AG04449 (cell line): Measurements from ENCODE around the gene RSPRY1.

Source experiments
- CTCF ChIA-PET: fragments of 350-600 bp; formaldehyde crosslinking; extraction: SDS; loops from one replicate; lab custom pipeline; 2021; ENCODE audit warnings: antibody characterized with exemption; lab: Yijun Ruan, JAX
- POLR2A ChIA-PET: fragments of 400-600, 350-600 bp; formaldehyde crosslinking; extraction: SDS; loops from one replicate; lab custom pipeline; 2020; ENCODE audit warnings: antibody characterized with exemption, inconsistent platforms; lab: Yijun Ruan, JAX
- DNase-seq: peaks from one replicate; pipeline ENCODE4 v3.0.0-alpha.2; 2010; ENCODE audit warnings: low read depth, low spot score
- H3K4me3 ChIP-seq: 2 replicates; pipeline ENCODE4 v1.5.1; 2011; ENCODE audit warnings: low read depth, mild to moderate bottlenecking, control low read depth, low read length
- CTCF ChIP-seq: IDR thresholded peaks from one replicate; pipeline ENCODE4 v1.5.1; 2011; ENCODE audit warnings: mild to moderate bottlenecking, moderate library complexity, low read length, control low read depth, inconsistent platforms; ENCODE audit not compliant: insufficient read depth; ENCODE audit errors: missing control alignments

Gene RSPRY1

GRCh38 chr16:57283959-57284208 is 97.8 kb downstream of the RSPRY1 start:
- DNase-seq = no peak
- CTCF ChIA-PET = no interaction called here
- POLR2A ChIA-PET = no interaction called here
- no peak overlapping the region for H3K4me3 ChIP-seq
- TF ChIP-seq CTCF = no peak

- H3K4me3 ChIP-seq = peak within 1 kb of the TSS; percentile 49
- POLR2A ChIA-PET = no interaction called here
- CTCF ChIA-PET = interaction anchor here (1.0 to 1.1 kb wide), 3 partner anchors 11 to 200 kb away, joined by 3 read pairs; no protein-coding TSS in a partner anchor
- no peak for TF ChIP-seq CTCF
- DNase-seq = no peak
Observed at GRCh38 chr16:57284209-57284951, 98.3 kb downstream of the RSPRY1 start, which contains the start of gene PLLP. Gene PLLP (minus strand): TSS chr16:57284672. CDS start chr16:57284540, 132 bp downstream.

GRCh38 chr16:57284952-57285363 is 98.8 kb downstream of the RSPRY1 start:
- ChIA-PET POLR2A (no interaction called here), CTCF (interaction anchor here (1.0 to 1.1 kb wide), 3 partner anchors 10 to 201 kb away, joined by 3 read pairs; no protein-coding TSS in a partner anchor)
- H3K4me3 ChIP-seq = peak overlapping the region; percentile 49
- no peak for TF ChIP-seq CTCF
- no peak for DNase-seq

GRCh38 chr16:57285379-57285778 is 99.2 kb downstream of the RSPRY1 start:
- H3K4me3 ChIP-seq = no peak overlapping the region
- DNase-seq = no peak
- ChIA-PET POLR2A (no interaction called here), CTCF (interaction anchor here (1.0 to 1.2 kb wide), 4 partner anchors 10 to 201 kb away, joined by 3 to 4 read pairs (median 3); no protein-coding TSS in a partner anchor)
- TF ChIP-seq CTCF = no peak

- TF ChIP-seq CTCF = no peak
- POLR2A ChIA-PET = interaction anchor here (1.0 kb wide), 1 partner anchor 10 kb away, joined by 4 read pairs; no protein-coding TSS in a partner anchor
Observed at GRCh38 chr16:57289391-57290257, 103.5 kb downstream of the RSPRY1 start.

More at GRCh38 chr16:57289391-57290257, 103.5 kb downstream of the RSPRY1 start:
- DNase-seq = no peak
- H3K4me3 ChIP-seq = no peak overlapping the region
- CTCF ChIA-PET = interaction anchor here (0.9 to 3.4 kb wide), 5 partner anchors 10 to 205 kb away, joined by 3 to 11 read pairs (median 8); no protein-coding TSS in a partner anchor
